Panc1 (cell line): ENCODE data around the gene ROGDI.

Source experiments
- CTCF ChIP-seq: fragments of 450-650 bp; IDR thresholded peaks from 2 replicates; pipeline ENCODE4 v1.5.1; 2017; ENCODE audit warnings: mild to moderate bottlenecking
- REST ChIP-seq, 2 experiments: IDR thresholded peaks; 2 replicates each; pipeline ENCODE4 v1.6.1; 2011 to 2012; ENCODE audit warnings: low read depth in 2 of 2, control low read depth in 1 of 2, low read length in 1 of 2, mild to moderate bottlenecking in 1 of 2, moderate library complexity in 1 of 2; ENCODE audit not compliant: insufficient read depth in 1 of 2
- SIN3A ChIP-seq: IDR thresholded peaks from 2 replicates; pipeline ENCODE4 v1.6.1; 2012; ENCODE audit warnings: low read depth, mild to moderate bottlenecking, low read length, moderate library complexity, borderline replicate concordance; ENCODE audit not compliant: insufficient read depth

GRCh38 chr16:4762205-4762604 is 40.2 kb downstream of the ROGDI start:
- TF ChIP-seq CTCF (no peak), REST (IDR thresholded peaks at IDR 0.05; ENCODE audit: insufficient read depth in 1 of 2, low read depth in 2 of 2, low read length in 1 of 2) (no peak), SIN3A (no peak)
